Amniotic epithelial cell (primary cell): Measurements from ENCODE around the gene DUSP1.

Experiments used
- DNase-seq: peaks from one replicate; pipeline ENCODE4 v3.0.0-alpha.2; 2010; ENCODE audit warnings: low read depth

The DUSP1 gene

GRCh38 chr5:172743112-172743959, 27.7 kb downstream of the DUSP1 start:
- DNase-seq = no peak

DNA sequence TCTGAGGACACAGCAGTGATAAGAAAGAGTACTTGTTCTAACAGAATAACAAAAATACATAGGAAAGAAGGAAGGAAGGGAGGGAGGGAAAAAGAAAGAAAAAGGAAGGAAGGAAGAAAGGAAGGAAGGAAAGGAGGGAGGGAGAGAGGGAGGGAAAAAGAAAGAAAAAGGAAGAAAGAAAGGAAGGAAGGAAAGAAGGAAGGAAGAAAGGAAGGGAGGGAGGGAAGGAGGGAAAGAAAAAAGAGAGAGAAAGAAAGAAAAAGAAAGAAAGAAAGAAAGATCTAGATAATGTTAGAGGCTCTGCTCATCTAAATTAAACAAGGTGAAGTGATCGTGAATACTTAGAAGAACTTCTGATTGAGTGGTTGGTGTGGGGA, 29.8 kb downstream of the DUSP1 start:
- DNase-seq = no peak

DNA sequence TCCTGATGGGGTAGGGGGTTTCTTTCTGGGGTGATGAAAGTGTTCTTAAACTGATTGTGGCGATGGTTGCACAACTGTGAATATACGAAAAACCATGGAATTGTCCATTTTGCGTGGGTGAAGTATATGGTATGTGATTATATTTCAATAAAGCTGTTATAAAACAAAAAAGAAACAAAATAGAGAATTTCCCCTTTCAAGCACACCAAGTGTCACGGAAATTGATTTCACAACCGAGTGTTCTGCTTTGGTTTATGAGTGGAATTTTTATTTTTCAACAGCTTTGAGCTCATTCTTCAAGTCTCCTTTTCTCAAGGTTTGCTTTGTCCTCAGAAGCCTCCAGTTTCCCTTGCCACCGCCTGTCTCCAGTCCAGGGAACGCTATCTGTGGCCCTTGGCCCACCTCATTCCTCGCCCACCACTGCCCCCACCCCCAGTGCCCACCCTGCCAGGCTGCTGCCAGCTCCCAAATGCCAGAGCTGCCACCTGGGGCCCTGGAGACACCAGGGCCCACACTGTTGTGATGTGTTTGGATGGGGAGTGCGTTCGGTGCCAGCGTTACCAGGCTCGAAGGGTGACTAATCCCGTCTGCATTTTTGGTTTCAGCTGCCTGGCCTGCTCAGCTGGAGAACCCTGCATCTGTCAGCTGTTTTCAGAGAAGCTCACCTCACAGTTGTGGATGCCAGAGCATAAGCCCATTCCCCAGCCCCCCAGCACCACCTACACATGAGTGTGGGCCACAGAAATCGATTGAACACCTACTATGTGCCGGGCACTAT, 30.4 kb downstream of the DUSP1 start:
- peak; percentile 97 for DNase-seq

DNA sequence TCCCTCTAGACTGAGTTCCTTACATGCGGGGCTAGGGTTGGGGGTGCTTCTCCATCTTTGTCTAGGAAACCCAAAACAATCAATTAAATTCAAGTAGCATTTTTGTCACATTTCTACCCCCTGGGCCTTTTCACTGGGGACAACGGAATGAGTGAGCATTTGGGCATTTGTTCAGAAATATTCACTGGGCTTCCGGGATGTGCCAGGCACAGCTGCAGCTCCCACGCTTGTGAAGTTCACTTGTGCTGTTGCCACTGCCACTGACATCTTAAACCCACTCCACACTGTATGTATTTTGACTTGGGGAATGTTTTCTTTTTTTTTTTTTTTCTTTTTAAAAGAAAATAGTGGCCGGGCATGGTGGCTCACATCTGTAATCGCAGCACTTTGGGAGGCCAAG, 31.6 kb downstream of the DUSP1 start:
- DNase-seq = no peak

DNA sequence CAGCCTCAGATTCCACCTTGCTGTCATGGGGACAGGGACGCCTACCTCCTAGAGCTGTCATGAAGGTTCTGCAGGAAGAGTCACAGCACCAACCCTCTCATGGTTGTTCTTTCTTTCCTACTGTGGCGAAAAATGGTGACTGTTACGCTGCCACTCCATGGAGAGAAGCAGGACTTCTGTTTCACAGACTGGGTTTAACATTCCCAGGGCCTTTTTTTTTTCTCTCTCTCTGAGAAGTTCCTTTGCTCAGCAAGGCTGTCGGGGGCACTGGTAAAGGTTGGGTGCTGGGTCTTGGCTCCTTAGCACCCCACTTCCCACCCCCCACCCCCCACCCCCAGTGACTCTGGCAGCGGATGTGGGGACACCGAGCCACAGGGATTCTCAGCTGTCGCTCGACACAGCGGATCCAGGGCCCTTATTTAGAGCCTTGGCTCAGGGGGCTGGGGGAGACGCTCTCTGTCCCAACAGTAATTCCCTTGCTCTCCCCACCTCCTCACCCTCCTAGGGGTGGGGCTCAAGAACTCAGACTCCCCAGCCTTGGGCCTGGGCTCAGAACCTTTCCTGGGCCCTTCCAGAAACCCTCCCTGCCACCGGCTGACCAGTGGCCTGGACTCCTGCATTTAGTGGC, 34.4 kb downstream of the DUSP1 start:
- DNase-seq = no peak

- DNase-seq = no peak
Observed at GRCh38 chr5:172735141-172735831, 35.7 kb downstream of the DUSP1 start.

DNA sequence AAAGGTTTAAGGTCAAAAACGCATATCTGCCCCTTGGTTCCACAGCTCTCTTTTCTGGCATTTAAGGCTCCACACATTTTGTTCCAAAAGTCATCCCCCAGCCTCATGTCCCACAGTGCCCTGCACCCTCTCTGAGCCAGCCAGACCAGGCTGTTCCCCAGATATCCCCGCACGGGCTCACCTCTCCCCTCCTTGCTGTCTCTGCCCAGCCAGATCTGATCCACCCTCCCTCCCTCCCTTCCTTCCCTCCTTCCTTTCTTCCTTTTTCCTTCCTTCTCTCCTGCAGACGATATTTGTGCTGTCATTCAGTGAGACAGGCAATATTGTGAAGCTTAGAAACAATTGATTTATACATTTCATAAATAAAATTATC, 37.0 kb downstream of the DUSP1 start:
- no peak for DNase-seq

DNA sequence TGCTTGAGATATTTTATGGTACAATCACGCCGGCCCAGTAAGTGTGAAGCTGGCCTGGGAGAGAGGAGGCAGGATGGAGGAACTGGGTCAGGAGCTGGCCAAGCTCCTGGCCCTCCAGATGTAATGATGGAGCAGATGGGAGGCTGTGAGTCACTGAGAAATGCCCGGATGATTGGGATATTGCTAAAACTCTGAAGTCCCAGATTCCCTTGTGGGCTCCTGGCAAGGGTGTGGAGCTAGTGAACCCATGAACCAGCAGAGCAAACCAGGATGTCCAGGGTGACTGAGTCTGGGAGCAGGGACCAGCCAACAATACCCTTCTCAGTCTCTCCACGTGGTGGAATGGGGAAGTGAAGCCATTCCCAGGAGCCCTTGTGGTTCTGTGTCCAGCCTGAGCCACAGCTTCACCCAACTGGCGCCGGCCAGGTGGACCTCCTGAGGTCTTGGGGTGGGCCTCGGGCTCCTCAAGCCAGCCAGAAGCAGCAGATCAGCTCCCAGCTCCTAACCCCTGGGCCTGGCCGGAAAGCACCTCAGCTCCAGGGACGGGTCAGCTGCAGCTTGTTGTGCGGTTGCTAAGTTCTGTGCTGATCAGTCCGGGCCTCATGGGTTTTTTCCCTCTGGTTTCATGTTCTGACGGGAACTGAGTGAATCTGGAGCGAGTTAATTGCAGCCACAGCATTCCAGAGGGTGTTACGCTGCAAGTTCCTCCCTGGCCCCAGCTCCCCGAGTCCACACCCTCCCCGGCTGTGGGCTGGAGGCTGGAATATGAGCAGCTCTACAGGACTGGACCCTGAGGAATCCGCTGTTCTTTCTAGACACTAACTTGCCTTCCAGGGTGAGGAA, 37.6 kb downstream of the DUSP1 start:
- DNase-seq = peak; percentile 99

GRCh38 chr5:172732201-172732865, 38.7 kb downstream of the DUSP1 start:
- no peak for DNase-seq

DNA sequence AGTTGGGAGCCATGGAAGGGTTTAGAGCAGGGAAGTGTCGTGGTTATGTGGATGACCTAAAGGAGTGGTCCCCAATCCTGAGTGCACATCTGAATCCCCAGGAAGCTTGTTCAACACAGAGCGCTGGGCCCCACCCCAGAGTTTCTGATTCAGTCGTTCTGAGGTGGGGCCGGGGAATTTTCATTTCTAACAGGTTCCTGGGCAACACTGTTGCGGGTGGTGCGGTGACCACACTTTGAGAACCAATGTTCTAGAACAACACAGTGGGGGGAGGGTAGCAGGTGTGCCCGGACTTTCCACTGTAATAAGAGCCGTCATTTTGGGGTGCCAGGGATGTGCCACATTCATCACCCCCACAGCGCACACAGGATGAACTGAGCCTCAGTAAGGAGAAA, 39.3 kb downstream of the DUSP1 start:
- DNase-seq = no peak

GRCh38 chr5:172730981-172731679, 39.9 kb downstream of the DUSP1 start:
- DNase-seq = no peak

- DNase-seq = no peak
Observed at GRCh38 chr5:172730222-172730621, 40.8 kb downstream of the DUSP1 start.

- no peak for DNase-seq
Observed at GRCh38 chr5:172729588-172729987, 41.4 kb downstream of the DUSP1 start.

DNA sequence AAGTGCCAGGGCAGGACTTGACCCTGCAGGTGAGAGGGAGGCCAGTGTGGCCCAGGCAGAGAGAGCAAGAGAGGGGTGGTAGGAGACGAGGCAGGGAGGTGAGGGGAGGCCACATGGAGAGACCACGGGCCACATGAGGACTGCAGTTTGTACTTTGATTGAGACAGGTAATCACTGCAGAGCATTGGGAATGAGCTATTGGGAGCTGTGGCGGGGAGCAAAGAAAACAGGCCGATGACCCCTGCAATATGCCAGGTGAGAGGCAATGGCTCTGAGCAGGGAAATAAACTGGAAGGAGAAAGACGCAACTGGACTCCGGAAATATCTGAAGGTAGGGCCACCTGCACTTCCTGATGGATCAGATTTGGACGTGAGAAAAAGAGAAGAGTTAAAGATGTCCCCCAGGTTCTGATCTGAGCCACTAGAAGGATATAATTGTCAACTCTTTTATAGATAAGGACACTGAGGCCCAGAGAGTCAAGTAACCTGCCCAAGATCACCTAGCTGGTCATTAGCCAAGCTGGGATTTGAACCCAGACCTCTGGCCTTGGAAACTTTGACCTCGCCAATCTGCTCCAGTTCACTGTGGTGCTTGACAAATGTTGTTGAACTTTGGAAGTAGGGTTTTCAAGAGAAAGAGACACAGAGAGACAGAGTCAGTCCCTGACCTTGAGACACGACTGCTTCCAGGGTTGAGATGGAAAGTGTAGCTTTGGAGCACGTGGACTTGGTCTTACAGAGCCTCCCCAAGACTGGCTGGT, 42.3 kb downstream of the DUSP1 start:
- no peak for DNase-seq

DNA sequence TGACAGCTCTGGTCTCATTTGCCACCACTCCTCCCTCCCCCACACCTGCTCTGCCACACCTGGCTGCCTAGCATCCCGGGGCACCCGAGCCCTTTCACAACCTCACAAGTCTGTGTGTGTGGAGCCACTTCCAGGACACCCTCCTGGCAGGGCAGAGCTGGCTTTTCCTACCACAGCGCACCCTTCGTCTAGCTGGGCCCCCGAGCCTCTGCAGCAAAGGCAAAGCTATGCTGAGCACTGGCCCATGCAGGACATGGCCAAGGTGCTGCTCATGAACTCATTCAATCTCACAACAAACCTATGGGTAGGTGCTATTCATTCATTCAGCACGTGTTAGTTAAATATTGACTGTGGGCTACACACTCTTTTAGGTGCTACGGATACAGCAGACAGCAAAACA, 43.4 kb downstream of the DUSP1 start:
- no peak for DNase-seq

GRCh38 chr5:172726966-172727365, 44.0 kb downstream of the DUSP1 start:
- no peak for DNase-seq

DNA sequence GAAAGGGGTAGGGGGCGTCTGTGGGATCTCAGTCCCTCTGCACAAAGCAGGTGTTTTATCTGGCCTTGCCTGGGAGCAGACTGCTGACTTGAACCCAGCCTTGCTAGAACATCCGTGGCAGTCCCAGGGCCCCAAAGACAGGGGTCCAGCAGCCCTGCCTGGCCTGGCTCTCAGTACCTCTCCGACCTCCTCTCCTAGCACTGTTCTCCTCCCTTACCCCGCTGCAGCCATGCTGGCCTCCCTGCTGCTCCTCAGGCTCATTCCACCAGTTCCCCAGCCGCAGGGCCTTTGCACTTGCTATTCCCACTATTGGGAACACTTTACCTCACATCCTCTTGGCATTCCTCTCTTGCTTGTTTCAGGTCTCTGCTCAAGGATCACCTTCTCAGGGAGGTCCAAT, 45.2 kb downstream of the DUSP1 start:
- no peak for DNase-seq

- no peak for DNase-seq
Observed at GRCh38 chr5:172725273-172725672, 45.7 kb downstream of the DUSP1 start.
